Amniotic stem cell (primary cell): Measurements from ENCODE around the gene TMEM130.

Experiments
- DNase-seq: peaks from one replicate; lab custom pipeline; 2025; lab: John Stamatoyannopoulos, UW

The TMEM130 gene, protein sequence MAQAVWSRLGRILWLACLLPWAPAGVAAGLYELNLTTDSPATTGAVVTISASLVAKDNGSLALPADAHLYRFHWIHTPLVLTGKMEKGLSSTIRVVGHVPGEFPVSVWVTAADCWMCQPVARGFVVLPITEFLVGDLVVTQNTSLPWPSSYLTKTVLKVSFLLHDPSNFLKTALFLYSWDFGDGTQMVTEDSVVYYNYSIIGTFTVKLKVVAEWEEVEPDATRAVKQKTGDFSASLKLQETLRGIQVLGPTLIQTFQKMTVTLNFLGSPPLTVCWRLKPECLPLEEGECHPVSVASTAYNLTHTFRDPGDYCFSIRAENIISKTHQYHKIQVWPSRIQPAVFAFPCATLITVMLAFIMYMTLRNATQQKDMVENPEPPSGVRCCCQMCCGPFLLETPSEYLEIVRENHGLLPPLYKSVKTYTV

DNA sequence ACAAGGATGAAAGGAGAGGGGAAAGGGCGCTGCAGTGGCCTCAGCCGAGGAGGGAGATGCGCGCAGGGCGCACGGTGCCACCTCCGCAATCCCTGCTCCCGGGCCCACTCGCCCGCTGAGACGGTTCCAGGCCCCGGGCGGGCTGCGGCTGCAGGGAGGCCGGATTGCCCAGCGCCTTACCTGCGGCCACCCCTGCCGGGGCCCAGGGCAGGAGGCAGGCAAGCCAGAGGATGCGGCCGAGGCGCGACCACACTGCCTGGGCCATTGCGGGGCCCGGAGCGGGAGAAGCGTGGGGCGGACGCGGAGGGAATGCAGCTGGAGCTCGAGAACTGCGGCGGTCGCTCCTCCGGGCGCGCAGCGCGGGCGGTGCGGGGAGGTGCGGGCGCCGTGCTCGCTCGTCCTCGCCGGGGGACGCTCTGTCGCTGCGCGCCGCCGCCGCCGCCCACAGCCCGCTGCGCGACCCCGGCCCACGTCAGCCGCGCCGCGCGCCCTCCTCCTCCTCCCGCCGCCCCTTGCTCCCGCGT is at the start of gene TMEM130:
Gene TMEM130 (minus strand): TSS at position 418 of the 524 bp plus-strand sequence. CDS start 153 bp downstream, at position 265.
- DNase-seq: no peak

DNA sequence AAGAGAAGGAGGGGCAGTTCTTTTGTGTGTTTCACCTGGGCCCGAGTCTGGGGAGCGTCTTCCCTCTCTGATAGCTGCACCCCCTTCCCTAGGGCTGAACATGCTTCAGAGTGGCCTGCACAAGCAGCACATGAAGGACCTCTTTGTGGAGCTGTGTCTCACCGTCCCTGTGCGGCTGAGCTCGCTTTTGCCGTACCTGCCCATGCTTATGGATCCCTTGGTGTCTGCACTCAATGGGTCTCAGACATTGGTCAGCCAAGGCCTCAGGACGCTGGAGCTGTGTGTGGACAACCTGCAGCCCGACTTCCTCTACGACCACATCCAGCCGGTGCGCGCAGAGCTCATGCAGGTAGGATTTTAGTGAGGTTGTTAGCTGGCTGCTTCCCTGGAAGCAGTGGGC is 47.5 kb upstream of the TMEM130 start:
- DNase-seq: no peak

DNA sequence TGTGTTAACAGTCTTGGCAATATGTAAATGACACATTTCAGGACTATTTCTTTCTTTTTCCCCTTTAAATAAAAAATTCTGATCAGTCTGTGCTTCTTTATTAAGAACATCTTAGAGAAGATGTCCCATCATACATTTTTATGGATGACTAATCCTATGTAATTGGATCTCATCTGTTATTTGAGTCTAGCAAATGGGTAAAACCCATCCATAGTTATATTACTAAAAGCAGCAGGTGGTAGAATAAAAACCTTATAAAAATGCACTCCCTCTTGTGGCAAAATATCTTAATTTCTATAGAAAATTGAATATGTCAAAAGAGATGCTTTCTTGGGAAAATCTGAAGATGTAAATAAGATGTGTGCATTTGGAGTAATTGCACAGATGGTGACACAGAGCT is 43.8 kb upstream of the TMEM130 start:
- no peak for DNase-seq

DNA sequence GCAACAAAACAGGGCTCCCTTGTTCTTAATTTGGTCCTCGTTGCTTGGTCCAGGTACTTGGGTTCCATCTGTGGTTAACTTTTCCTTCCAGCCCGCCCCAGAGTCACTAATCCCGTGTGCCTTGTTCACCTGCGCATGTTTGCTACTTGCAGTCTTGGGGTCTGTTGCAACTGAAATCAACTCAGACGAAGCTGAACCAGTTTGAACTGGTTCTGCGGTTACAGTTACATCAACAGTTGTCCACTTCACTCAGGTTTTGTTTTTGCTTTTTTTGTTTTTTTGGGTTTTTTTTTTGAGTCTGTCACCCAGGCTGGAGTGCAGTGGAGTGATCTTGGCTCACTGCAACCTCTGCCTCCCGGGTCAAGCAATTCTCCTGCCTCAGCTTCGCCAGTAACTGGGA is 43.2 kb upstream of the TMEM130 start:
- DNase-seq: no peak

DNA sequence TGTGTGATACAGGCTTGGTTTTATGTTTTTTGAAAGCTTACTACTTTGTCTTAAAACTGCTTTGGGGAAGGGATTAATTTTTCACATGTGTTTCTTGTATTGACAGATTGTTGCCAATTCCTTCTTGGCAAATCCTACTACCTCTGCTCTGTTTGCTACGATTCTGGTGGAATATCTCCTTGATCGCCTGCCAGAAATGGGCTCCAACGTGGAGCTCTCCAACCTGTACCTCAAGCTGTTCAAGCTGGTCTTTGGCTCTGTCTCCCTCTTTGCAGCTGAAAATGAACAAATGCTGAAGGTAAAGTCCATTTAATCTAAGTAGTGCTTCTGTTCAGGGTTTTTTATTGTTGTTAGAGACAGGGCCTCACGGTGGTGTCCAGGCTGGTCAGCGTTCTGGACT is 42.1 kb upstream of the TMEM130 start:
- no peak for DNase-seq

DNA sequence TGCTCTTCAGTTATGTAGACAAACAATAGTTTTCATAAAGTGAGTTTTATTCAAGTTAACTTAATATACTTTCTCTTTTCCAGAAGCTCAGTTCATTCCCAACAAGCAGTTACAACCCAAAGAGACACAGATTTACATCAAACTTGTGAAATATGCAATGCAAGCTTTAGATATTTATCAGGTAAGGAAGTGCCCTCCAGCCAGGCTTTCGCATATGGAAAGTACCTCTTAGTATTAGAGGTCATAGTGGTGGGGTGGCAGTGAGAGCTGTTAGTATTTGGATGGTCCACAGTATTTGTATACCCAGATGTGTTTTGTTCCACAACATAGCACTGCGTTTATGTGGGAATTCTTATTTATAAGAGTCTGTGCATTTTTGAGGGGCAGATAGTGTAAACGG is 40.6 kb upstream of the TMEM130 start:
- no peak for DNase-seq

DNA sequence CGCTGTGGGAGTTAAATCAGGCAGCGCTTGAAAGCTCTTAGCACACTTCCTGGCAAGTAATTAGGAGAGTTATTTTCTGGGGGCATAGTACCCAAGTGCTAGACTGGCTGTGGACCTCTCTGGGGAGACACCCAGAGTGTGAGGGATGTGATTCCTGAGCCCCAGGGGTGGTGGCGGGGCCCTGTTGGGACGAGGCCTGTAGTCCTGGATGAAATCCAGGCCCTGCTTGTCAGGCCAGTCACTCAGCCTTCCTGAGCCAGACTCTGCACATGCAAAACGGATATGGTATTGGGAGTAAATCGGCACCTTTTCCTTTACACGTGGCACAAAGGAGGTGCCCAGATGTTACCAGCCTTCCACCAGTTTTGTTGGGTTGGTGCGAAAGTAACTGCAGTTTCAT is 39.7 kb upstream of the TMEM130 start:
- DNase-seq: no peak

DNA sequence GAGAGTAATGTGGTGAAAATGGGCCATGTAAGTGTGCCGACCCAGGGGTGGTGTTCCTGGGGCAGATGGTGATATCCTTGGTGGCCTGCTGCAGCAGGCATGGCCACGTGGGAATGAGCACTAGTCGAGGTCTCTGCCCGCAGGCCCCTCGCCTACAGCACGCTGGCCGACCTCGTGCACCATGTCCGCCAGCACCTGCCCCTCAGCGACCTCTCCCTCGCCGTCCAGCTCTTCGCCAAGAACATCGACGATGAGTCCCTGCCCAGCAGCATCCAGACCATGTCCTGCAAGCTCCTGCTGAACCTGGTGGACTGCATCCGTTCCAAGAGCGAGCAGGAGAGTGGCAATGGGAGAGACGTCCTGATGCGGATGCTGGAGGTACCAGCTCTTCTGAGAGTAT is 38.8 kb upstream of the TMEM130 start:
- no peak for DNase-seq

DNA sequence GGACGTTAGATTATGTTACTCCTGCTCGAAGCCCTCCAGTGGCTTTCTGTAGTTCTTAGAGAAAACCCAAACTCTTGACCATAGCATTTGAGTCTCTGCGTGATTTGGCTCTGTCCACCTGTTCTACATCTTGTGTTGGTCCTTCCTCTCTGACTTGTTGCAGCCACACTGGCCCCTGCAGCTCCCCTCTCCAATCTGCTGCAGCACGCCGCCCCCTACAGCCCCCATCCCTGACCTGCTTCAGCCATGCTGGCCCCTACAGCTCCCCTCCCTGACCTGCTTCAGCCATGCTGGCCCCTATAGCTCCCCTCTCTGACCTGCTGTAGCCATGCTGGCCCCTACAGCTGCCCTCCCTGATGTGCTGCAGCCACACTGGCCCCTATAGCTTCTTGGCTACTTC is 37.8 kb upstream of the TMEM130 start:
- no peak for DNase-seq

DNA sequence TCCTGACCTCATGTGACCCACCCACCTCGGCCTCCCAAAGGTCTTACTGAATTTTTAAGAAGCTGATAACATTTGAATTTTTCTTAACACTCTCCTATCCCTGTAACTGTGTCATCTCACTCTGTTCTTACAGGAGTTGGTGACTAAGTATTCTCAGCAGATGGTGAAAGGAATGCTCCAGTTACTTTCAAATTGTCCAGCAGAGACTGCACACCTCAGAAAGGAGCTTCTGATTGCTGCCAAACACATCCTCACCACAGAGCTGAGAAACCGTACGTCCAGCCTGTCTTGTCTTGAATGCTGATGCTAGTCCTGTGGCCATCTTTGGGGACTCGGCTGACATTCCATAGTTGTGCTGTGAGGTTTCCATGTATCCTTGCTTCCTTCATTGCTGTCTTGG is 33.4 kb upstream of the TMEM130 start:
- DNase-seq: no peak

DNA sequence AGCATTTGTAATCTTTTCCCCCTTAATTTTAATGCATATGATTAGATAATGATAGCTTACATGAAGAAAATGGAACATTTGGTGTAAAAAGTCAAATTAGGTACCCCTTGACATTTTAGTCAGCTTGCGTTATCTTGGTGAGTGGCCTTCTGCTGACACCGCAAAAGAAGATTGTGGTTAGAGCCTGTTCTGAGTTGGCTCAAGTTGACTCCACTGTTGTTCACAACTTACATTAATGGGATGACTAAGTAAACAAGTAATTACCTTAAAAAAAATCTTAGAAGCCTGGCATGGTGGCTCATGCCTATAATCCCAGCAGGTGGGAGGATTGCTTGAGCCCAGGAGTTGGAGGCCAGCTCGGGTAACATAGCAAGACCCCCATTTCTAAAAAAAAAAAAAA is 32.7 kb upstream of the TMEM130 start:
- no peak for DNase-seq

DNA sequence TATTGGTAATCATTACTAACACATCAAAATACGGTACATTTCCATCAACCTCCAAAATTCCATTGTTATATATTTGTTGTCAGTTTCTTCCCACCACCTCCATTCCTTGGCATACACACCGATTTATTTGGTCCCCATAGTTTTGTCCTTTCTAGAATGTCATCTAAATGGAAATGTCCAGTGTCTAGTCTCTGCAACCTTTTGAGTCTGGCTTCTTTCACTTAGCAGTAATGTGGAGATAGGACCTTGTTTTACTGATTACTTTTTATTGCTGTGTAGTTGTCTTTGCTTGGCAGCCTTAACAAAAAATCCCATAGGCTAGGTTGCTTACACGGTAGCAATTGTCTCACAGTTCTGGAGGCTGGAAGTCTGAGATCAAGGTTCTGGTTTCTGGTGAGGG is 31.0 kb upstream of the TMEM130 start:
- DNase-seq: no peak

DNA sequence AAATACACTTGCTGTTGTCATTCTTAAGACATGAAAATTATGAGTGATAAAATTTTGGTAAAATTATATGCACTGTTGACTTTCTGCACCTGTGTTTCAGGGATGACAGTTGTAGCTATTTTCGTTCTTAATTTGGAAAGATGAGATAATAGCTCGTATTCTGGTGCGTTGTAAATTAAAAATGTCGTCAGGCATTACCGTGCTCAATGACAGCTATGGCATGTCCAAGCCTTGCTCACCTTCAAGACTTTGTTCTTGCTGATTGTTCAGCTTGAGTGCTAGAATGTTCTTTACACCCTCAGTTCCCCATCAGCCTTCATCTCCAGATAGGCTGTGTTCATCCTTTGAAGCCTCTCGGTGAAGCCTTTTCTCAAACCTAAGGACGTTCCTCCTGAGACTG is 30.0 kb upstream of the TMEM130 start:
- no peak for DNase-seq

DNA sequence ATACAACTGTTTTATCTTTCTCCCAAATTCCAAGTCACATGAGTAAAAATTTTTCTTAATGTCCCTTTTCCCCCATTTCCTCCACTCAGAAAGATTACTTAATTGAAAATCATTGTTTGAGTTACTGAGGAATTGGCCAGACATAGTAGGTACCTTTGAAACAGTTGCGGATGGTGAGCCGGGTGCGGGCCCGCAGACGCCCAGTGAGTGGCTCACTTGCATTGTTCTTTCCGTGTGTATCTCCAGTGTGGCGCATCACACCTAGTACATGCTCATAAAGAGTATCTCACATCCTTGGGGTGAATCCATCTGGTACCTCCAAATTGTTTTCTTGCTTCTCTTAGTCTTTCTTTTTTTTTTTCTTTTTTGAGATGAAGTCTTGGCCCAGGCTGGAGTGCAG is 22.8 kb upstream of the TMEM130 start:
- DNase-seq: no peak

DNA sequence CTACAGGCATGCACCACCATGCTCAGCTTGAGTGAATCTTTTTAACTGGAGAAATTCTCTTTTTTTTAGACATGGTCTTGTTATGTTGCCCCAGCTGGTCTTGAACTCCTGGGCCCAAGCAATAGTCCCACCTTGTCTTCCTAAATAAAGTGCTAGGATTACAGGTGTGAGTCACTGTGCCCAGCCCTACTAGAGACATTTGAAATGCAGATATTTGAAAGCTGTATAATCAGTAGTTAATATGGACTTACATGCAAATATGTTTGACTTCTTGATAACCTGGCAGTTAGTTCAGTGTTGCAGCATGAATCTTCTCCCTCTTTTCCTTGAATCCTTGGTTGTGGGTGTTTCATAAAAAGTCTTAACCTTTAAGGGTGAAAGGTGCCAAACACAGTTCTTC is 17.2 kb upstream of the TMEM130 start:
- no peak for DNase-seq

DNA sequence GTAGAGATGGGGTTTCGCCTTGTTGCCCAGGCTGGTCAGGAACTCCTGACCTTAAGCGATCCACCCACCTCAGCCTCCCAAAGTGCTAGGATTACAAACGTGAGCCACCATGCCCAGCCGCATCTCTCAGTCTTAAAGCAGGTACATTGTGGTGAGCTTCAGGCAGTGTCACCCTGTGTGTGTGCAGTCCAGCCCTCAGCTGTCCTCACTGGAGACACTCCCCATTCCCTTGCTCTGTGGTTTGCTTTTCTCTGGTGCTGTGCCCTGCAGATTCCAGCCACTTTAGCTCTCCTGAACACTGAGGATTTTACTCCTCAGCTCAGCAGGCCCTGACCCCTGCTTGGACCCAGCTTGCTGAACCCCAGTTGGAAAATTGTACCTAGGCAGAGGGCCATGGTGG is 14.6 kb upstream of the TMEM130 start:
- DNase-seq: no peak

DNA sequence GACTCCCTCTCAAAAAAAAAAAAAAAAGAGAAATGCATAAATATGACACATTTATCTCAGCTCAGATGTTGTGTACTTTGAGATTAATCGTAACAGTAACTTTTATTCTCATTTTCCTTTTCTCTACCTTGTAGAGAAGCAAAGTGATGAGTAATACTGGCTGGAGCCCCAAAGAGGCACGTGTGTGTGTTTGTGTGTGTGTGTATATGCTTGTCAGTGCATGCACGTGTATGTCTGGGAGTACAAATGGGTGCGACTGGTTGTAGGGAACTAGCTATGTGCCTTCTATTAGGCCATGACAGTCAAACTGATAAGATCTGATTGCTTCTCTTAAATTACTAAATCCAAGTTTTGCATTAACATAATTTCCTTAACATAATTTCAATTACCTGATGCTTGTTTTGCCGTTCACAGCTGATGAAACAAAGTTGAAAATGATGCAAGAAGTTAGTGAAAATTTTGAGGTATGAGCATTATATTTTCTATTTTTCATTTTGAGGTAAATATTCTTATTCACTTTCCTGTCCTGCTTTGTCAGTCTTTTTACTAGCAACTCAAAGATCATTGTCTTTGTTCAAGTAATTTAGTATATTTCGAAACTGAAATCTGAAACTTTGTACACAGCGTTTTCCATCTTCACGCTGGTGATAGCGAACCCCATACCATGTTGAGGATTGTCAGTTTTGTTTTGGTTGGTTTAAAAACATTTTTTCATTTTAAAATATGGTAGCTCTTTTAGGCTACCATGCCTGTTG is 11.9 kb upstream of the TMEM130 start:
- no peak for DNase-seq

DNA sequence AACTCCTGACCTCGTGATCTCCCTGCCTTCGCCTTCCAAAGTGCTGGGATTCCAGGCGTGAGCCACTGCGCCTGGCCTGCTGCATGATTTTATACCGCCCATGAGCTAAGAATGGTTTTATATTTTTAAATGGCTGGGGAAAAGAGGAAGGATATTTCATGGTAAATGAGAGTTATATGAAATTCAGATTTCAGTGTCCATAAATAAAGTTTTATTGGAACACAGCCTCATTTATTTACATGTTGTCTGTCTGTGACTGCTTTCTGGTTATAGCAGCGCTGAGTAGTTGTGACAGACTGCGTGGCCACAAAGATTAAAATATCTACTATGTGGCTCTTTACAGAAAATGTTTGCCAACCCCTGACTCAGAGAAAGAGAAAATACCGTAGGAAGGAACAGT is 10.7 kb upstream of the TMEM130 start:
- no peak for DNase-seq

DNA sequence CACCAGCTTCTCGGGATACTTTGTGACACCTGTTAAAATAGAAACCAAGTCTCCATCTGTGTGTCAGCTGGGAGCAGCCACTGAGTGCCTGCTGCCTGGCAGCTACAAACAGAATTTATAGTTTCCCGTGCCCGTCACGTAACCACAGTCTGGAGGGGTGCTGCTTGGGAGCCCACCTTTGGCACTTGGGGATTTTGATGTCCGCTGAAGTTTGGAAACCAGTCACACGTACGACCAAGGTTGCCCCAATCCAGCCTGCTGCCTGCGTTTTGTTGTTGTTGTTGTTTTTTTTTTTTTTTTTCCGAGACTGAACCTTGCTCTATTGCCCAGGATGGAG is 10.1 kb upstream of the TMEM130 start:
- no peak for DNase-seq

DNA sequence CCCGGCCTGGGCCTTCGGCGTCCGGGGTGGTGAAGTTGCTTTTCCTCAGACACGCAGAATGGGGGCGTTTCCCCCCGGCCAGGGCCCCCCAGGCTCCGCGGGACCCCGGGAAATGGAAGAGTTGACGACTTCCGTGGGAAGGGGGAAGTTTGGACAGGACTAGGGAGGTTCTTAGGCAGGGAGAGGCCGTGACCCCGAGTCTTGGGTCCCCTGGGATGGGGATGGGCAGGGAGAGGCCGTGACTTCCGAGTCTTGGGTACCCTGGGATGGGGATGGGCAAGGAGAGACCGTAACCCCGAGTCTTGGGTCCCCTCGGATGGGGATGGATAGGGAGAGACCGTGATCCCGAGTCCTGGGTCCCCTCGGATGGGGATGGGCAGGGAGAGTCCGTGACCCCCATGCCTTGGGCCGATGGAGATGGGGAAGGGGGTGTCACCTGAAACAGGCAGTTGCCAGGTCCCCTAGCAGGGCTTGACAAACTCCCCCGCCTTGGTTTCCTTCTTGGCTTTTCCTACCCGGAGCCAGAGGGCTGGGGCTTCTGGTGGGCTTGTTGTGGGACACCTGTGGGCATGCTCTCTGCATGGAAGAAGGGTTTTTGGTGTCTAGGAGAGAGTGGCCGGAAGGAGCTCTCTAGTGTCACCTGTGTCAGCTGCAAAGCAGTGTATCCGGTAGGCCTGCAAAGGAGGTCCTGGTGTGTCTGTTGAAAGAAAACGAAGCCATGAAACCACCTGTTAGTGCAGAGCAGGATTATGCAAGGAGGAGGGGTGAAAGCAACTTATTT is 9.6 kb upstream of the TMEM130 start:
- no peak for DNase-seq

DNA sequence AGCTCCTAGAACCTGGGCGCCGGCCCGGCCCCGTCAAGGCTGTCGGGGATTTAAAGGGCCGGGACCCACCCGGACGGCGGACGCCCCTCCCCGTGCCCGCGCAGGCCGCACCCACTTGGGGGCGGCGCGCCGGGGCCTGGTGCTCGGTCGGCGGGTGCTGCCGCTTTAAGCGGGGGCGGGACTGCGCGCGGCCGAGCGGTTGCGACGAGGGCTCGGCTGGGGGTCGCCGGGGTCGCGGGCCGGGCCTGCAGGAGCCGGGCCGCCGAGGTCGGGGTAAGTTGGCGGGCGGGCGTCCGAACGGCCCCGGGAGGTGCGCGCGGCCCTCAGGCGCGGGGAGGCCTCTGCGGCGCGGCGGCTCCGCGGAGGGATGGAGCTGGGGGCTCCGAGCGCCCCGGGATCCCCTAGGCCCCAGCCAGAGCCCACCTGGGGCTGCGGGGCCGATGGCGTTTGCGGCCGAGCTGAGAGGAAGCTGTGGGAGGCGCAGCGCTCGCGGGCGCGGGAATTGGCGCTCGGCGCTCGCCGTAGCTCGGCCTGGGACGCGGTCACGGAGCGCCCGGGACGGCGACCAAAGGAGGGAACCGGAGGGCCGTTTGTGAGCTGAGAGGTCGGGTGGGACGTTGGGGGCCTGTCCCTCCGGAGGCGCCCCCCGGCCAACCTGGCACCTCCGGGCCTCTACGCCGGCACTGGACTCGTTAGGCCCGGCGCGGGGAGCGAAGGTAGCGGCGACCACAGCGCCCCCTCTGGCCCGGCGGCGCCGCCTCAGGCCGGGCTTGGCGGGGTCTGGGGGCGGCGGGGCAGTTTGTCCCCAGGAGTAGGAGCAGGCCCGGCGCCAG is 8.8 kb upstream of the TMEM130 start, which contains the start of gene TRRAP:
Gene TRRAP (plus strand): TSS at position 168 of the 833 bp plus-strand sequence. CDS start 2,619 bp downstream, outside the sequence.
- peak; percentile 39 for DNase-seq
